Erythroblast (primary cell): ENCODE data around the gene FAM216A.
"Not testable (repeated sequence)": the region's sequence is repeated elsewhere in the genome, so short reads cannot be mapped to it uniquely, and the experiment has no call there.

Source experiments
- GATA1 ChIP-seq: IDR thresholded peaks from 2 replicates; pipeline ENCODE4 v1.6.1; 2011; ENCODE audit warnings: low read depth, mild to moderate bottlenecking, control low read depth, low read length, moderate library complexity
- POLR2A ChIP-seq: IDR thresholded peaks from 2 replicates; pipeline ENCODE4 v1.6.1; 2011; ENCODE audit warnings: mild to moderate bottlenecking, low read length

DNA sequence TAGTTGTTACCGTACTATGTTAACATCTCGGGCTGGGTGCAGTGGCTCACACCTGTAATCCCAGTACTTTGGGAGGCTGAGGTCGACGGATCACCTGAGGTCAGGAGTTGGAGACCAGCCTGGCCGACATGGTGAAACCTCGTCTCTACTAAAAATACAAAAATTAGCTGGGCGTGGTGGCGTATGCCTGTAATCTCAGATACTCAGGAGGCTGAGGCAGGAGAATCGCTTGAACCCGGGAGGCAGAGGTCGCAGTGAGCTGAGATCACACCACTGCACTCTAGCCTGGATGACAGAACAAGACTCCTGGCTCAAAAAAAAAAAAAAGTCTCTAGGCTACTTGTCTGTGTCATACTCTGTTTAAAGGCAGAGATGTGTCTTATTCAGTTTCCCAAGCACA is 2.9 kb upstream of the FAM216A start:
- not testable (repeated sequence) for TF ChIP-seq POLR2A, GATA1
